Right lobe of liver (tissue), 4 donors: Measurements from ENCODE around the gene MCRIP1.

Experiments
- POLR2A ChIP-seq: fragments of 450-650 bp; IDR thresholded peaks from one replicate; pipeline ENCODE4 v1.6.1; 2017; ENCODE audit warnings: antibody characterized with exemption, mild to moderate bottlenecking
- TF ChIP-seq, protein P1 (sequence below), 4 donors: fragments of 200-600 bp in 3 of 4; fragments of 450-650 bp in 1 of 4; IDR thresholded peaks; one replicate each; pipeline versions ENCODE4 v1.5.1 to v1.8.0; 2016 to 2022; ENCODE audit warnings: antibody characterized with exemption in 4 of 4, mild to moderate bottlenecking in 2 of 4
- donor health status: DM: no; HTN: no; CAD: no.
- donor health status: DM: no; HTN: no; CAD: no.
- donor health status: DM: no; HTN: yes; CAD: no.

GRCh38 chr17:81834831-81835267 is 1.8 kb upstream of the MCRIP1 start, which contains the start of gene PPP1R27:
- TF ChIP-seq, protein P1, sequence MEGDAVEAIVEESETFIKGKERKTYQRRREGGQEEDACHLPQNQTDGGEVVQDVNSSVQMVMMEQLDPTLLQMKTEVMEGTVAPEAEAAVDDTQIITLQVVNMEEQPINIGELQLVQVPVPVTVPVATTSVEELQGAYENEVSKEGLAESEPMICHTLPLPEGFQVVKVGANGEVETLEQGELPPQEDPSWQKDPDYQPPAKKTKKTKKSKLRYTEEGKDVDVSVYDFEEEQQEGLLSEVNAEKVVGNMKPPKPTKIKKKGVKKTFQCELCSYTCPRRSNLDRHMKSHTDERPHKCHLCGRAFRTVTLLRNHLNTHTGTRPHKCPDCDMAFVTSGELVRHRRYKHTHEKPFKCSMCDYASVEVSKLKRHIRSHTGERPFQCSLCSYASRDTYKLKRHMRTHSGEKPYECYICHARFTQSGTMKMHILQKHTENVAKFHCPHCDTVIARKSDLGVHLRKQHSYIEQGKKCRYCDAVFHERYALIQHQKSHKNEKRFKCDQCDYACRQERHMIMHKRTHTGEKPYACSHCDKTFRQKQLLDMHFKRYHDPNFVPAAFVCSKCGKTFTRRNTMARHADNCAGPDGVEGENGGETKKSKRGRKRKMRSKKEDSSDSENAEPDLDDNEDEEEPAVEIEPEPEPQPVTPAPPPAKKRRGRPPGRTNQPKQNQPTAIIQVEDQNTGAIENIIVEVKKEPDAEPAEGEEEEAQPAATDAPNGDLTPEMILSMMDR (IDR thresholded peaks at IDR 0.05), result no peak
- TF ChIP-seq POLR2A, result no peak
